ENCODE data around the gene FXYD3. TPM values are rescaled to one million over a fixed set of nuclear protein-coding genes. Genes with fewer than 3 reads are reported as not detected.

The FXYD3 gene
- total and polyA plus RNA-seq, 2 experiments from 2014 or later, result 0.81 TPM; not detected in 1

- TF ChIP-seq, protein P1, sequence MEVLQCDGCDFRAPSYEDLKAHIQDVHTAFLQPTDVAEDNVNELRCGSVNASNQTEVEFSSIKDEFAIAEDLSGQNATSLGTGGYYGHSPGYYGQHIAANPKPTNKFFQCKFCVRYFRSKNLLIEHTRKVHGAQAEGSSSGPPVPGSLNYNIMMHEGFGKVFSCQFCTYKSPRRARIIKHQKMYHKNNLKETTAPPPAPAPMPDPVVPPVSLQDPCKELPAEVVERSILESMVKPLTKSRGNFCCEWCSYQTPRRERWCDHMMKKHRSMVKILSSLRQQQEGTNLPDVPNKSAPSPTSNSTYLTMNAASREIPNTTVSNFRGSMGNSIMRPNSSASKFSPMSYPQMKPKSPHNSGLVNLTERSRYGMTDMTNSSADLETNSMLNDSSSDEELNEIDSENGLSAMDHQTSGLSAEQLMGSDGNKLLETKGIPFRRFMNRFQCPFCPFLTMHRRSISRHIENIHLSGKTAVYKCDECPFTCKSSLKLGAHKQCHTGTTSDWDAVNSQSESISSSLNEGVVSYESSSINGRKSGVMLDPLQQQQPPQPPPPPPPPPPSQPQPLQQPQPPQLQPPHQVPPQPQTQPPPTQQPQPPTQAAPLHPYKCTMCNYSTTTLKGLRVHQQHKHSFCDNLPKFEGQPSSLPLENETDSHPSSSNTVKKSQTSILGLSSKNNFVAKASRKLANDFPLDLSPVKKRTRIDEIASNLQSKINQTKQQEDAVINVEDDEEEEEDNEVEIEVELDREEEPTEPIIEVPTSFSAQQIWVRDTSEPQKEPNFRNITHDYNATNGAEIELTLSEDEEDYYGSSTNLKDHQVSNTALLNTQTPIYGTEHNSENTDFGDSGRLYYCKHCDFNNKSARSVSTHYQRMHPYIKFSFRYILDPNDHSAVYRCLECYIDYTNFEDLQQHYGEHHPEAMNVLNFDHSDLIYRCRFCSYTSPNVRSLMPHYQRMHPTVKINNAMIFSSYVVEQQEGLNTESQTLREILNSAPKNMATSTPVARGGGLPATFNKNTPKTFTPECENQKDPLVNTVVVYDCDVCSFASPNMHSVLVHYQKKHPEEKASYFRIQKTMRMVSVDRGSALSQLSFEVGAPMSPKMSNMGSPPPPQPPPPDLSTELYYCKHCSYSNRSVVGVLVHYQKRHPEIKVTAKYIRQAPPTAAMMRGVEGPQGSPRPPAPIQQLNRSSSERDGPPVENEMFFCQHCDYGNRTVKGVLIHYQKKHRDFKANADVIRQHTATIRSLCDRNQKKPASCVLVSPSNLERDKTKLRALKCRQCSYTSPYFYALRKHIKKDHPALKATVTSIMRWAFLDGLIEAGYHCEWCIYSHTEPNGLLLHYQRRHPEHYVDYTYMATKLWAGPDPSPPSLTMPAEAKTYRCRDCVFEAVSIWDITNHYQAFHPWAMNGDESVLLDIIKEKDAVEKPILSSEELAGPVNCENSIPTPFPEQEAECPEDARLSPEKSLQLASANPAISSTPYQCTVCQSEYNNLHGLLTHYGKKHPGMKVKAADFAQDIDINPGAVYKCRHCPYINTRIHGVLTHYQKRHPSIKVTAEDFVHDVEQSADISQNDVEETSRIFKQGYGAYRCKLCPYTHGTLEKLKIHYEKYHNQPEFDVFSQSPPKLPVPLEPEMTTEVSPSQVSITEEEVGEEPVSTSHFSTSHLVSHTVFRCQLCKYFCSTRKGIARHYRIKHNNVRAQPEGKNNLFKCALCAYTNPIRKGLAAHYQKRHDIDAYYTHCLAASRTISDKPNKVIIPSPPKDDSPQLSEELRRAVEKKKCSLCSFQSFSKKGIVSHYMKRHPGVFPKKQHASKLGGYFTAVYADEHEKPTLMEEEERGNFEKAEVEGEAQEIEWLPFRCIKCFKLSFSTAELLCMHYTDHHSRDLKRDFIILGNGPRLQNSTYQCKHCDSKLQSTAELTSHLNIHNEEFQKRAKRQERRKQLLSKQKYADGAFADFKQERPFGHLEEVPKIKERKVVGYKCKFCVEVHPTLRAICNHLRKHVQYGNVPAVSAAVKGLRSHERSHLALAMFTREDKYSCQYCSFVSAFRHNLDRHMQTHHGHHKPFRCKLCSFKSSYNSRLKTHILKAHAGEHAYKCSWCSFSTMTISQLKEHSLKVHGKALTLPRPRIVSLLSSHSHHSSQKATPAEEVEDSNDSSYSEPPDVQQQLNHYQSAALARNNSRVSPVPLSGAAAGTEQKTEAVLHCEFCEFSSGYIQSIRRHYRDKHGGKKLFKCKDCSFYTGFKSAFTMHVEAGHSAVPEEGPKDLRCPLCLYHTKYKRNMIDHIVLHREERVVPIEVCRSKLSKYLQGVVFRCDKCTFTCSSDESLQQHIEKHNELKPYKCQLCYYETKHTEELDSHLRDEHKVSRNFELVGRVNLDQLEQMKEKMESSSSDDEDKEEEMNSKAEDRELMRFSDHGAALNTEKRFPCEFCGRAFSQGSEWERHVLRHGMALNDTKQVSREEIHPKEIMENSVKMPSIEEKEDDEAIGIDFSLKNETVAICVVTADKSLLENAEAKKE (CRISPR knock-in tag; IDR thresholded peaks at IDR 0.05), result no peak
- TF ChIP-seq ETS1 (IDR thresholded peaks at IDR 0.05), result no peak
- no peak for TF ChIP-seq EZH2 (IDR thresholded peaks at IDR 0.05; ENCODE audit: low read depth, unreplicated experiment)
- TF ChIP-seq POLR2AphosphoS5 (IDR thresholded peaks at IDR 0.05; ENCODE audit: low read depth), result no peak
- TF ChIP-seq STAT1 (IDR thresholded peaks at IDR 0.05; ENCODE audit: unreplicated experiment), result no peak
- TF ChIP-seq CREB1 (CRISPR knock-in tag; IDR thresholded peaks at IDR 0.05; ENCODE audit: low read depth), result no peak
- no peak for TF ChIP-seq NANOG (IDR thresholded peaks at IDR 0.05; ENCODE audit: borderline replicate concordance)
- no peak for TF ChIP-seq ZNF114 (CRISPR knock-in tag; IDR thresholded peaks at IDR 0.05)
Measured at GRCh38 chr19:35157431-35157830, 41.8 kb downstream of the FXYD3 start (continued).

DNA sequence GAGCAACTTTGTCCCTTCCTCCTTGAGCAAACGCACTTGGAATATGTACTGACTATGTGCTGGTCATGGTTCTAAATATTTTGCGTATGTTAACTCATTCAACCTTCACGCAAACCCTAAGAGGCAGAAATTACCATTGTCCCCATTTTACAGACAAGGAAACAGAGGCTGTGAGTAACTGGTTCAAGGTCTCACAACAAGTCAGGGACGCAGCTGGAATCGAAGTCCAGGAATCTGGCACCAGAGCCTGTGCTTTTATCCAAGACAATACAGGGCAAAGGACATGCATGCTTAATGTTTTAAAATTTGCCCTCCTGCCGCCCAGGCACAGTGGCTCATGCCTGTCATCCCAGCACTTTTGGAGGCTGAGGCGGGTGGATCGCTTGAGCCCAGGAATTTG lies 44.0 kb downstream of the FXYD3 start:
- peaks cover 12% of the 10 kb centered on the region for H3K79me2 ChIP-seq (replicated peaks; ENCODE audit: insufficient read depth)
- H3K36me3 ChIP-seq (ENCODE audit: insufficient read depth), result peaks cover 45% of the 10 kb centered on the region
- no peaks in the 10 kb centered on the region for H3K27me3 ChIP-seq (ENCODE audit: insufficient read depth)
- ATAC-seq (no peak), DNase-seq (ENCODE audit: low spot score) (no peak)
- H3F3A ChIP-seq (replicated peaks; ENCODE audit: low read depth), result 0 out of 2 replicates have a peak, but pooled peaks cover 3% of the 10 kb centered on the region
- no peak overlapping the region for H3K4me3 ChIP-seq
- H3K9me2 ChIP-seq (ENCODE audit: insufficient read depth), result no peaks in the 10 kb centered on the region
- Mint-ChIP-seq H3K4me3 (no peak overlapping the region), H3K9me3 (peaks cover 6% of the 10 kb centered on the region), H3K27ac (no peak overlapping the region), H3K27me3 (ENCODE audit: insufficient read depth, low read depth, poor library complexity) (peaks cover 5% of the 10 kb centered on the region), H3K36me3 (ENCODE audit: low read depth) (peaks cover 85% of the 10 kb centered on the region), H3K4me1 (peaks cover 13% of the 10 kb centered on the region)
- H4K20me1 ChIP-seq (replicated peaks; ENCODE audit: insufficient read depth), result peaks cover 13% of the 10 kb centered on the region; the same call in 1 of the 2 replicates
- no peak overlapping the region for H2AFZ ChIP-seq
- no peak overlapping the region for H3K4me2 ChIP-seq
- no peak overlapping the region for H3K27ac ChIP-seq (ENCODE audit: low read depth)
- H3K4me1 ChIP-seq (ENCODE audit: insufficient read depth), result peaks cover 10% of the 10 kb centered on the region; the same call in 1 of the 2 replicates
- TF ChIP-seq EZH2 (IDR thresholded peaks at IDR 0.05; ENCODE audit: low read depth, unreplicated experiment) (no peak), CREB1 (CRISPR knock-in tag; IDR thresholded peaks at IDR 0.05; ENCODE audit: low read depth) (no peak), EZH2phosphoT487 (IDR thresholded peaks at IDR 0.05; ENCODE audit: unreplicated experiment) (no peak), ETS1 (IDR thresholded peaks at IDR 0.05) (no peak), ZNF114 (CRISPR knock-in tag; IDR thresholded peaks at IDR 0.05) (no peak), NANOG (IDR thresholded peaks at IDR 0.05; ENCODE audit: borderline replicate concordance) (no peak), STAT1 (IDR thresholded peaks at IDR 0.05; ENCODE audit: unreplicated experiment) (no peak), JUNB (IDR thresholded peaks at IDR 0.05; ENCODE audit: unreplicated experiment) (no peak), ZNF331 (CRISPR knock-in tag; IDR thresholded peaks at IDR 0.05; ENCODE audit: low read depth) (no peak)

All from GM23338 (cell line).